Transverse colon (tissue), 4 donors: ENCODE results near the gene SKP2. TPM values are rescaled to one million over a fixed set of nuclear protein-coding genes. Genes with fewer than 3 reads are reported as not detected.
"Not testable (repeated sequence)": the region's sequence is repeated elsewhere in the genome, so short reads cannot be mapped to it uniquely, and the experiment has no call there.

Experiments
- DNase-seq: peaks from one replicate; pipeline ENCODE4 v3.0.0-alpha.2; 2019
- H3K27ac ChIP-seq, 4 donors: fragments of 200-600 bp; sonication (generic); 2 replicates each; pipeline ENCODE4 v1.5.1; 2016 to 2018; ENCODE audit warnings: inconsistent platforms in 4 of 4
- H3K27me3 ChIP-seq: fragments of 200-600 bp; sonication (generic); 2 replicates; pipeline ENCODE4 v1.5.1; 2017; ENCODE audit warnings: inconsistent platforms
- H3K36me3 ChIP-seq, 4 donors: fragments of 200-600 bp; sonication (generic); 2 replicates each; pipeline ENCODE4 v1.5.1; 2017 to 2019; ENCODE audit warnings: inconsistent platforms in 4 of 4
- H3K4me1 ChIP-seq, 4 donors: fragments of 200-600 bp; sonication (generic); 2 replicates each; pipeline ENCODE4 v1.5.1; 2017 to 2020; ENCODE audit warnings: inconsistent platforms in 4 of 4
- H3K4me3 ChIP-seq, 4 donors: fragments of 200-600 bp; sonication (generic); 1 replicate in 1 of 4; 2 replicates in 3 of 4; pipeline versions ENCODE4 v1.5.1 to v1.6.1; 2017 to 2019; ENCODE audit warnings: inconsistent platforms in 4 of 4
- H3K9me3 ChIP-seq, 2 donors: fragments of 200-600 bp; sonication (generic); 2 replicates each; pipeline ENCODE4 v1.5.1; 2017 to 2019; ENCODE audit warnings: inconsistent platforms in 2 of 2
- EP300 ChIP-seq: sonication (generic); formaldehyde crosslinking; IDR thresholded peaks from one replicate; pipeline ENCODE4 v1.6.1; 2017; ENCODE audit warnings: antibody characterized with exemption, low read depth
- POLR2A ChIP-seq: fragments of 450-650 bp; IDR thresholded peaks from one replicate; pipeline ENCODE4 v1.6.1; 2016; ENCODE audit warnings: antibody characterized with exemption, mild to moderate bottlenecking, moderate library complexity
- POLR2AphosphoS5 ChIP-seq, 3 donors: sonication (generic); formaldehyde crosslinking; IDR thresholded peaks; one replicate each; pipeline ENCODE4 v1.6.1; 2016; ENCODE audit warnings: antibody characterized with exemption in 3 of 3
- WGBS, 2 donors: methylation state at CpG; one replicate each; pipeline ENCODE4 v1.1.5; 2018; ENCODE audit warnings: low coverage in 1 of 2; 5-methylcytosine and 5-hydroxymethylcytosine counted together
- in situ Hi-C, 4 donors: fragments of 200-750 bp; cut with MboI; loops; one replicate each; pipeline versions ENCODE4 v1.15.0 to v1.15.1; 2017; ENCODE audit warnings: low sequenced_read_pairs in 3 of 4, low pct_ligation_motif_present in 1 of 4, low pct_unique_long_range_greater_than_20kb in 1 of 4
- intact Hi-C: fragments of 100-400 bp; cut with DNase I; formaldehyde crosslinking; loops from one replicate; pipeline ENCODE4 v1.15.1; 2023; ENCODE audit warnings: low total_unique reads
- total RNA-seq, 4 donors: library from RNA; depleted of rRNA; stranded (reverse); fragments of >200 nt; gene quantifications; one replicate each; pipeline ENCODE4 v1.1.0, GENCODE V29; 2016
- TF ChIP-seq, protein P1 (sequence below), 5 experiments: fragments of 200-600 bp in 3 of 5; fragments of 450-650 bp in 2 of 5; sonication (generic) in 3 of 5; IDR thresholded peaks; 1 replicate in 2 of 5; 2 replicates in 3 of 5; pipeline ENCODE4 v1.5.1; 2016 to 2017; ENCODE audit warnings: antibody characterized with exemption in 5 of 5, inconsistent platforms in 3 of 5, mild to moderate bottlenecking in 2 of 5, moderate library complexity in 1 of 5

SKP2 gene
- total RNA-seq, 4 donors from 2014 or later: 1.1 to 12.4 (median 8.6) TPM

DNA sequence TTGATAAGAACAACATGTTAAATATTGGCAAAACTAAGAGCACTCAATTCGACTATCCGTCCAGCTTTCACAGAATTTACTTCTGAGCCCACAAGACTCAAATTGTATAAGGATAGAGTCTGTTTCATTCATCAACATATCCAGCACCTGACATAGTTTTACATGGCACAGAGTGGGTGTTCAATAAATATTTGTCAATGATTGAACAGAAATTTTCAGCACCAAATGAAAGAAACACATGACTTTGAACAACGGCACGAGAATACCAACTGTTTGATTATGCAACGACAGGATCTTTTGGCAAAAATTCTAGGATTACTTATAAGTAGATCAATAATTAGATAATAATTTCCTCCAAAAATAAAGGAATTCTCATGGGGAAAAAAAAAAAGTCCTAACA, 41.8 kb downstream of the SKP2 start:
- no peak for DNase-seq
- no peaks in the 10 kb centered on the region for H3K27me3 ChIP-seq
- H3K9me3 ChIP-seq: no peaks in the 10 kb centered on the region
- H3K4me3 ChIP-seq: no peak overlapping the region
- H3K4me1 ChIP-seq: no peaks in the 10 kb centered on the region
- intact Hi-C loops: no loop called here
- H3K27ac ChIP-seq: no peak overlapping the region
- H3K36me3 ChIP-seq: peaks cover 0 to 27% (median 12%) of the 10 kb centered on the region in 4 donors
- 95 to 99% methylated on average over 5 of the region's 5 CpGs for WGBS, 2 donors
- TF ChIP-seq POLR2AphosphoS5 (IDR thresholded peaks at IDR 0.05) (no peak), POLR2A (no peak), EP300 (no peak)
- TF ChIP-seq, protein P1, sequence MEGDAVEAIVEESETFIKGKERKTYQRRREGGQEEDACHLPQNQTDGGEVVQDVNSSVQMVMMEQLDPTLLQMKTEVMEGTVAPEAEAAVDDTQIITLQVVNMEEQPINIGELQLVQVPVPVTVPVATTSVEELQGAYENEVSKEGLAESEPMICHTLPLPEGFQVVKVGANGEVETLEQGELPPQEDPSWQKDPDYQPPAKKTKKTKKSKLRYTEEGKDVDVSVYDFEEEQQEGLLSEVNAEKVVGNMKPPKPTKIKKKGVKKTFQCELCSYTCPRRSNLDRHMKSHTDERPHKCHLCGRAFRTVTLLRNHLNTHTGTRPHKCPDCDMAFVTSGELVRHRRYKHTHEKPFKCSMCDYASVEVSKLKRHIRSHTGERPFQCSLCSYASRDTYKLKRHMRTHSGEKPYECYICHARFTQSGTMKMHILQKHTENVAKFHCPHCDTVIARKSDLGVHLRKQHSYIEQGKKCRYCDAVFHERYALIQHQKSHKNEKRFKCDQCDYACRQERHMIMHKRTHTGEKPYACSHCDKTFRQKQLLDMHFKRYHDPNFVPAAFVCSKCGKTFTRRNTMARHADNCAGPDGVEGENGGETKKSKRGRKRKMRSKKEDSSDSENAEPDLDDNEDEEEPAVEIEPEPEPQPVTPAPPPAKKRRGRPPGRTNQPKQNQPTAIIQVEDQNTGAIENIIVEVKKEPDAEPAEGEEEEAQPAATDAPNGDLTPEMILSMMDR (IDR thresholded peaks at IDR 0.05): no peak
- in situ Hi-C loops: no loop called here

DNA sequence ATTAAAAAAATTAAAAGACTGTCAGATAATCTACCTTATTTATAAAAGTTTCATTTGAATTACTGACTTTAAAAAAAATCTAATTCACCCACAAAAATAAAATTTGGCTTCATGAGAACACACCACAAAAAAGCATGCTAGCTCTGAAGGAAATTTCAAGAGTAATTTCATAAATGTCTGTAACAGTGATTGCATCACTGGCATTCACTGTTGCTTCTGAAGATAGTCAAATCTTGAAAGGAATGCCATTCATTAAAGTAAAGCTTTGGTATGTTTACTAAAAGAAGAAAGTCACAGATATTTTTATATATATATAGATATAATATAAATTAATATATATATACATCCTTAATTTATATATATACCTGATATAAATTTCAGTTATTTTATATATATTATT, 46.4 kb downstream of the SKP2 start:
- Histone ChIP-seq H3K4me3 (no peak overlapping the region), H3K36me3 (peaks cover 0 to 35% (median 16%) of the 10 kb centered on the region in 4 donors), H3K27ac (no peak overlapping the region), H3K4me1 (no peaks in the 10 kb centered on the region), H3K9me3 (no peaks in the 10 kb centered on the region), H3K27me3 (no peaks in the 10 kb centered on the region)
- TF ChIP-seq POLR2A (no peak), EP300 (no peak), POLR2AphosphoS5 (IDR thresholded peaks at IDR 0.05) (no peak)
- no peak for DNase-seq
- in situ Hi-C loops (no loop called here), intact Hi-C loops (no loop called here)

DNA sequence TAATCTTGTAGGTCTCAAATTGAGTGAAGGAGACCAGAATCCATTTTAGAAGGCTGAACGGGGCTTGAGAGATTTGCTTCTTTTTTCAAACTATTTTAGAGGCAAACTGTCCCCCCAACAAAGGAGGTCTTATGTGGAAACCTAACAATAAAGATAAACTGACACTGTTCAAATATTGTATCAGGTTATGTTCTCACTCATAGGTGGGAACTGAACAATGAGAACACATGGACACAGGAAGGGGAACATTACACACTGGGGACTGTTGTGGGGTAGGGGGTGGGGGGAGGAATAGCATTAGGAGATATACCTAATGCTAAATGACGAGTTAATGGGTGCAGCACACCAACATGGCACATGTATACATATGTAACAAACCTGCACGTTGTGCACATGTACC, 46.9 kb downstream of the SKP2 start:
- H3K4me3 ChIP-seq, H3K4me1 ChIP-seq, H3K27ac ChIP-seq, H3K9me3 ChIP-seq, H3K27me3 ChIP-seq, intact Hi-C loops, DNase-seq, in situ Hi-C loops: not testable (repeated sequence)
- 71 to 86% methylated on average over 3 of the region's 3 CpGs for WGBS, 2 donors
- peaks cover 0 to 37% (median 16%) of the 10 kb centered on the region in 4 donors for H3K36me3 ChIP-seq

DNA sequence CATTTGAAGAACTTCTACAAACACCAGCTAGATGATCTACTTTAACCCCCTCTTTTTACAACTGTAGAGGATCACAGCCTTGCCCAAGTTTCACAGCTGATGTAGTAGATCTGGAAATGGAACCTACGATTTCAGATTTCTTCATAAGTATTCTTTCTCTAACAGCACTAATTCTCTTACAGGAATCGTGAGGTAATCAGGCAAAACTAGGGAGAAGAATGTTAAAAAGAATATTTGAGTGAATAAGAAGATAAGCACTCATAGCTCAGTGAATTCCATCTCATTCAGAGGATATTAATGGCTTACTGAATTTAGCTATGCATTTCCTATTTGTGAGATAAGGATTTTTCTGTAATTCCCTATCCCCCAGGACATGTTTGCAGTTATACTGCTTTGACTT, 47.7 kb downstream of the SKP2 start:
- 94 to 96% methylated on average over 2 of the region's 2 CpGs for WGBS, 2 donors
- no peak overlapping the region for H3K4me3 ChIP-seq
- H3K36me3 ChIP-seq: peaks cover 0 to 35% (median 16%) of the 10 kb centered on the region in 4 donors
- no peaks in the 10 kb centered on the region for H3K4me1 ChIP-seq
- TF ChIP-seq POLR2AphosphoS5 (IDR thresholded peaks at IDR 0.05) (no peak), EP300 (no peak), POLR2A (no peak)
- TF ChIP-seq, protein P1 (IDR thresholded peaks at IDR 0.05): no peak
- intact Hi-C loops: no loop called here
- DNase-seq: no peak
- no peaks in the 10 kb centered on the region for H3K9me3 ChIP-seq
- in situ Hi-C loops: no loop called here
- H3K27me3 ChIP-seq: no peaks in the 10 kb centered on the region
- H3K27ac ChIP-seq: no peak overlapping the region

DNA sequence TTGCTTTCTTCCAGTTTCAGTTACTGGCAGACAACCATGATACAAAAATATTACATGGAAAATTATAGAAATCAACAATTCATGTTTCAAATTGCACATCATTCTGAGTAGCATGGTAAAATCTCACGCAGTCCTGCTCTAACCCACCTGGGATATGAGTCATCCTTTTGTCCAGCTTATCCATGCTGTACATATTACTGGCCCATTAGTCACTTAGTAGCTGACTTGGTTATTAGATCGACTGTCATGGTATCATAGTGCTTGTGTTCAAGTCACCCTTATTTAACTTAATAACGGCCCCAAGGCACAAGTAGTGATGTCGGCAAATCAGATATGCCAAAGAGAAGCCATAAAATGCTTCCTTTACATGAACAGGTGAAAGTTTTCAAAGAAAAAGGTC, 48.6 kb downstream of the SKP2 start:
- Histone ChIP-seq H3K4me1 (no peaks in the 10 kb centered on the region), H3K36me3 (peaks cover 0 to 34% (median 13%) of the 10 kb centered on the region in 4 donors), H3K4me3 (no peak overlapping the region), H3K27me3 (no peaks in the 10 kb centered on the region), H3K27ac (no peak overlapping the region), H3K9me3 (no peaks in the 10 kb centered on the region)
- intact Hi-C loops (no loop called here), in situ Hi-C loops (no loop called here)
- DNase-seq: no peak
- no peak for TF ChIP-seq POLR2A
- TF ChIP-seq, protein P1 (IDR thresholded peaks at IDR 0.05): no peak
- TF ChIP-seq POLR2AphosphoS5 (IDR thresholded peaks at IDR 0.05): no peak
- TF ChIP-seq EP300: no peak
- WGBS, 2 donors: 94 to 100% methylated on average over 2 to 4 of the region's 4 CpGs
